ENCODE data around the gene RBM26.

Gene RBM26

GRCh38 chr13:79398915-79399314 is 7.1 kb downstream of the RBM26 start:
- DNase-seq (ENCODE audit: extremely low read depth, low read depth), result no peak
- no peak for TF ChIP-seq CTCF (IDR thresholded peaks at IDR 0.05; ENCODE audit: low read depth, low read length)

GRCh38 chr13:79398127-79398526 is 7.9 kb downstream of the RBM26 start:
- DNase-seq (ENCODE audit: extremely low read depth, low read depth), result no peak
- TF ChIP-seq CTCF (IDR thresholded peaks at IDR 0.05; ENCODE audit: low read depth, low read length), result no peak

- DNase-seq (ENCODE audit: extremely low read depth, low read depth), result no peak
- TF ChIP-seq CTCF (IDR thresholded peaks at IDR 0.05; ENCODE audit: low read depth, low read length), result no peak
Measured at GRCh38 chr13:79395881-79396280, 10.2 kb downstream of the RBM26 start.

- TF ChIP-seq CTCF (IDR thresholded peaks at IDR 0.05; ENCODE audit: low read depth, low read length), result no peak
- DNase-seq (ENCODE audit: extremely low read depth, low read depth), result no peak
Measured at GRCh38 chr13:79393564-79394249, 12.3 kb downstream of the RBM26 start.

- no peak for TF ChIP-seq CTCF (IDR thresholded peaks at IDR 0.05; ENCODE audit: low read depth, low read length)
- no peak for DNase-seq (ENCODE audit: extremely low read depth, low read depth)
Measured at GRCh38 chr13:79392882-79393563, 13.0 kb downstream of the RBM26 start.

- no peak for DNase-seq (ENCODE audit: extremely low read depth, low read depth)
- no peak for TF ChIP-seq CTCF (IDR thresholded peaks at IDR 0.05; ENCODE audit: low read depth, low read length)
Measured at GRCh38 chr13:79389026-79389425, 17.0 kb downstream of the RBM26 start.

- no peak for DNase-seq (ENCODE audit: extremely low read depth, low read depth)
- no peak for TF ChIP-seq CTCF (IDR thresholded peaks at IDR 0.05; ENCODE audit: low read depth, low read length)
Measured at GRCh38 chr13:79387853-79388252, 18.2 kb downstream of the RBM26 start.

All from AG09319 (cell line).